ENCODE measurements around the gene CYB561D1. TPM values are rescaled to one million over a fixed set of nuclear protein-coding genes. Genes with fewer than 3 reads are reported as not detected.

Gene CYB561D1
- total RNA-seq, 4 donors from 2014 or later: 1.8 to 11.0 (median 8.4) TPM

GRCh38 chr1:109529881-109530456 is 36.1 kb downstream of the CYB561D1 start:
- no peaks in the 10 kb centered on the region for H3K4me1 ChIP-seq
- H3K4me3 ChIP-seq: no peak overlapping the region
- intact Hi-C loops (cut with DNase I; ENCODE audit: low total_unique reads): no loop called here
- H3K27me3 ChIP-seq: no peaks in the 10 kb centered on the region
- no peaks in the 10 kb centered on the region for H3K9me3 ChIP-seq
- H3K27ac ChIP-seq: no peak overlapping the region
- no peaks in the 10 kb centered on the region for H3K36me3 ChIP-seq
- DNase-seq: no peak
- TF ChIP-seq POLR2A (IDR thresholded peaks at IDR 0.05): no peak
- no peak for TF ChIP-seq CTCF (IDR thresholded peaks at IDR 0.05)

- H3K27ac ChIP-seq: no peak overlapping the region
Observed at GRCh38 chr1:109530457-109531087, 36.7 kb downstream of the CYB561D1 start.

GRCh38 chr1:109531380-109531779 is 37.5 kb downstream of the CYB561D1 start:
- H3K27ac ChIP-seq: no peak overlapping the region
- intact Hi-C loops (cut with DNase I; ENCODE audit: low total_unique reads): no loop called here
- H3K4me1 ChIP-seq: no peaks in the 10 kb centered on the region
- no peaks in the 10 kb centered on the region for H3K36me3 ChIP-seq
- TF ChIP-seq POLR2A (IDR thresholded peaks at IDR 0.05) (no peak), CTCF (IDR thresholded peaks at IDR 0.05) (no peak)
- no peaks in the 10 kb centered on the region for H3K9me3 ChIP-seq
- DNase-seq: no peak
- no peaks in the 10 kb centered on the region for H3K27me3 ChIP-seq
- no peak overlapping the region for H3K4me3 ChIP-seq

More at GRCh38 chr1:109530457-109531087, 36.7 kb downstream of the CYB561D1 start:
- intact Hi-C loops (cut with DNase I; ENCODE audit: low total_unique reads): no loop called here
- H3K4me1 ChIP-seq: no peaks in the 10 kb centered on the region
- TF ChIP-seq POLR2A (IDR thresholded peaks at IDR 0.05): no peak
- no peak for TF ChIP-seq CTCF (IDR thresholded peaks at IDR 0.05)
- H3K27me3 ChIP-seq: no peaks in the 10 kb centered on the region
- no peak for DNase-seq
- no peak overlapping the region for H3K4me3 ChIP-seq
- no peaks in the 10 kb centered on the region for H3K36me3 ChIP-seq
- no peaks in the 10 kb centered on the region for H3K9me3 ChIP-seq

GRCh38 chr1:109531826-109532364 is 38.0 kb downstream of the CYB561D1 start:
- Histone ChIP-seq H3K9me3 (no peaks in the 10 kb centered on the region), H3K4me3 (no peak overlapping the region), H3K27me3 (no peaks in the 10 kb centered on the region), H3K36me3 (no peaks in the 10 kb centered on the region), H3K27ac (no peak overlapping the region), H3K4me1 (no peaks in the 10 kb centered on the region)
- intact Hi-C loops (cut with DNase I; ENCODE audit: low total_unique reads): loop anchor here (2.0 kb wide), 1 partner anchor 41 kb away; no protein-coding TSS in a partner anchor
- no peak for TF ChIP-seq CTCF (IDR thresholded peaks at IDR 0.05)
- TF ChIP-seq POLR2A (IDR thresholded peaks at IDR 0.05): no peak
- DNase-seq: no peak
